ENCODE measurements around the gene LMBRD1.
"Not testable (repeated sequence)": the region's sequence is repeated elsewhere in the genome, so short reads cannot be mapped to it uniquely, and the experiment has no call there.

LMBRD1 gene

DNA sequence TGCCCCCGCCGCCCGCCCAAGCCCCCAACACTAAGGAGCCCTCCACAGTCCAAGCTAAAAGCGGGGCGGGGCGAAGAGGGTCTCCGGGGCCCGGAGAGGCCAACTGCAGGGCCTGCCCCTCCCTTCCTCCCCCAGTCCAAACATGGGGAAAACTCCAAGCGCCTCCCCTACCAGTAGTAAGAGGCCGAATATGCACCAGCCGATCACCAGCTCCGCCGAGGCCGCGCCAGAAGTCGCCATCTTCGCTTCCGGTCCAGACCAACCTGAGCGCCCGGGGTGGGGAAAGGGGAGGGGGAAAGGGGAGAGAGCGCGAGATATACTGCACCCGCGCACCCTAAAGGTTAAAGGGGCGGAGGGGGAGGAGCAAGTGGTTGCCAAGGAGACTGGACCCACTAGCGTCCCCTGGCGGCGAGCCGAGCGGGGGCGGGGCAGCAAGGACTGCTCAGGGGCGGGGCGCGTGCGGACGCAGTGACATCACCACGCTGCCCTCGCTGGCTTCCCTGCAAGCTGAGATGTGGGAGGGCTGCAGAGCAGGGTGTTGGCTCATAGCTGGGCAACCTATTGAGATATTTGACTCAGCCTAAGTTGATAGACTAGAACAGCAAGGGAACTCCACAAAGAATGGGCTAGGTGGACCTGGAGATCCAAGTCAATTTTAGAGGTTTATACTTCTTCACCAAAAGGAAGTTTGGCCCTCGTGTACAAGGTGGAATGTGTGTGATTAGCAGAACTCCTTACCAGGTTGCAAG lies at the start of gene LMBRD1:
Gene LMBRD1, minus strand, starts transcription at position 369 of the 749 bp plus-strand sequence. Its CDS starts 129 bp downstream, at position 240.
- peak; percentile 99 for DNase-seq

DNA sequence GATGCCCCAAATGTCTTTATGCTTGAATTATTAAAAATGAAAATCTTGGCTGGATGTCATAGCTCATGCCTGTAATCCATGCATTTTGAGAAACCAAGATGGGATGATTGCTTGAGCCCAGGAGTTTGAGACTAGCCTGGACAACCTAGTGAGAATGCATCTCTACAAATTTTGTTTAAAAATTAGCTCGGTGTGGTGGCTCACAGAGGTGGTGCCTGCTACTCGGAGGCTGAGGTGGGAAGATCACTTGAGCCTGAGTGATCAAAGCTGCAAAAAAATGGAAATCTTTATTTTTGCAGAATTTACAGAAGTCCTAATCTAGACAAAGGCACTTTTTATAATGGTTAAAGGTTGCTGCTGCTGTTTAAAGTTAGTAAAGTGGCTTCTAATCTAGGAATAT lies 49.5 kb upstream of the LMBRD1 start:
- no peak for DNase-seq

- no peak for DNase-seq
Observed at GRCh38 chr6:69843189-69843588, 46.4 kb upstream of the LMBRD1 start.

DNA sequence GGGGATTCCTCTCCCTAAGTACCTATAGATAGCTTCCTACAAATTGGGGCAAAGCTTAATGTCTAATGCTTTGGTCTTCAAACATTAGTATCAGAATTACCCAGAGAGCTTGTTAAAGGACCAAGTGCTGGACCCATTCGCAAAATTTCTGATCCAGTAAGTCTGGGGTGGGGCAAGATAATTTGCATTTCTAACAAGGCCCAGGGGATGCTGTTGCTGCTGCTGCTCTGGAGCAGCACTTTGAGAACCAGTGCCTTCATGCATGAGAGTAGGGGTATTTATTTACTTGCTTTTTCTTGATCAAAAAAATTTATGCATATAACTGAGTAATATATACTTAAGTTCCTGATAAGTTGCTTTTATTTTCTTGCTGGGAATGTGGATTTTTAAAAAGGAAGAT lies 45.1 kb upstream of the LMBRD1 start:
- no peak for DNase-seq

DNA sequence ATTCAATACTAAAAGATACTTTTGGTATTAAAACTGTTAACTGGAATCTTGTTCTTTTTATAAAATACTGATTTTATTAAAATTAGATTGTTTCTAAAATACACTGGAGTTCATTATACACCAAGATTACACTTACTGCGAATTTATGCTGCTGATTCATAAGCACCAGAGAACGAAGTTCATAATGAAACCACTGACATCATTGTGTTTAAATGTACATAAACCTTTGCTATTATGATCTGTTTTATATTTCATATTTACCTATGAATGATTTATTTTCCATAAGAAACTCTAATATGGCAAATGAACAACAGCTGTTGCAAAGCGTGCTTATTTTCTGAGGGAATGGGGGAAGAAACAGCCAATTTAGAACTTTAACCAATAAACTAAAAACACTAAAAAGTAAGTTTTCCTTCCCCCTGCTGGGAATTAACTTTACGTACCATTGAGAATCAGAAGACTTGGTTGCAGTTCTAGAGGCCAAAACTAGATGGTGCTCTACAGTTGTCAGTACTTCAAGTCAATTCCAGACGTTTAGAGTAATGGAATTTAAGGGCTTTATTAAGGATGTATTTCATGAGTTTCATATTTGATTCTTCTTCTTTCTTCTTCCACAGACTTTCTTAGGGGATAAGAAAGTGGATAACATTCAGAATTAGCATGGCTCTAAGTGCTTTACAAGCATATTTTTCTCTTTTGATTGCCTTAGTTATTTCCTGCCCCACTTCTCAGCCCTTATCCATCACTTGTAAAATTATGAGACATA lies 38.8 kb upstream of the LMBRD1 start:
- peak; percentile 76 for DNase-seq

GRCh38 chr6:69832558-69832957 lies 35.7 kb upstream of the LMBRD1 start:
- no peak for DNase-seq

GRCh38 chr6:69827276-69827893 lies 30.6 kb upstream of the LMBRD1 start:
- no peak for DNase-seq

- no peak for DNase-seq
Observed at GRCh38 chr6:69825904-69826303, 29.1 kb upstream of the LMBRD1 start.

- DNase-seq, result not testable (repeated sequence)
Observed at GRCh38 chr6:69824355-69824754, 27.5 kb upstream of the LMBRD1 start.

- DNase-seq, result no peak
Observed at GRCh38 chr6:69820438-69820837, 23.6 kb upstream of the LMBRD1 start.

DNA sequence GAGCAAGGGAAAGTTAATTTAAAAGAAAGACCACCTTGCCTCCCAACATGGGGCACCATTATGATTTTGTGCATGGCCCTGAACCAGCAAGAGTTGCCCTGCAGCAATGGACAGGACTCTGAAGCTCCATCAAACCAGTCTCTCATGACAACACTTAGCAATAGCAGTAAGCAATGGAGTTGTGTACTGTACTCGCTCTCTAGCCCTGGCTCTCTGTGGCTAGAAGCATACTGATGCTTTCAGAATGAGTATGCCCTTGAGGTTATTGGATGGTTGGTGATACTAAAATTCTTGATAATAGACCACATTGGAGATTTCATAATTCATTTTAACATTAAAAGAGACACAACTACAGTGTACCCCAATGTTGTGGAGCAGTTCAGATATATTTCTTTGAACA lies 23.2 kb upstream of the LMBRD1 start:
- no peak for DNase-seq

DNA sequence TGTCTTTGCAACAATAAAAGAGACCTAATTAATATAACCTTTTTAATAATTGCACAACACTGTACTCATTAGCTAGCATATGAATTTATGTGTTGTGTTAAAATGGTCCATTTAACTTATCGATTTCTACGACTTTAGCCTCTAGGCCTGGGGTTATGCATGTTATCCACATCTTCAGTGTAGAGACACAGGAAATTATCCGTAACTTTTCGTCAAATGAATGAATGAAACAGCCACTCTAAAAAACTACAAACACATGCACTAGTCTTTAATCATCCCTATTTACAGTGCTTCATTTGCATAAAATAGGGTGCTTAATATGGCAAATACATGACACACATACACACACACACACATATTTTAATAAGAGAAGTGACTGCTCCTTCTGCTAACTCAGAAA lies 22.3 kb upstream of the LMBRD1 start:
- no peak for DNase-seq

GRCh38 chr6:69818223-69818930 lies 21.6 kb upstream of the LMBRD1 start:
- DNase-seq, result no peak

- DNase-seq, result no peak
Observed at GRCh38 chr6:69817358-69817757, 20.5 kb upstream of the LMBRD1 start.

DNA sequence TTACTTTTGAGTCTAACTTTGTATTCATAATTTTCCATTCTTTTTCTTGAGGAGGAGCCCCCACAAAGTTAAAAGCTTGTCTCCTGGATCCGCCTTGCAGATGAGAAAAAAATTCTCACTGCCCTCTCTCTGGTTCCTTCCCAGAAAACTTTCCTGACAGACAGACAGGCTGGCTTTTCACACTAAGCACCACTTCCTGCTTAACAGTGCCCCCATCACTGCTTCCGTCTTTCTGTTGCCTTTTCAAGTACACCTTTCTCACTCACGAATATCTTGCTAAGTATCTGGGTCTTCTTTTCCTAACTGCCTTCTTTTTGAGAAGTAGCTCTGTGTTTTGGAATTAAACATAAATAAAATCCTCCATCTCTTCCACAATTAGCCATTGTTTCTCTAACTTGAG lies 19.8 kb upstream of the LMBRD1 start:
- no peak for DNase-seq

- no peak for DNase-seq
Observed at GRCh38 chr6:69816026-69816425, 19.2 kb upstream of the LMBRD1 start.

- DNase-seq, result no peak
Observed at GRCh38 chr6:69813508-69813907, 16.7 kb upstream of the LMBRD1 start.

DNA sequence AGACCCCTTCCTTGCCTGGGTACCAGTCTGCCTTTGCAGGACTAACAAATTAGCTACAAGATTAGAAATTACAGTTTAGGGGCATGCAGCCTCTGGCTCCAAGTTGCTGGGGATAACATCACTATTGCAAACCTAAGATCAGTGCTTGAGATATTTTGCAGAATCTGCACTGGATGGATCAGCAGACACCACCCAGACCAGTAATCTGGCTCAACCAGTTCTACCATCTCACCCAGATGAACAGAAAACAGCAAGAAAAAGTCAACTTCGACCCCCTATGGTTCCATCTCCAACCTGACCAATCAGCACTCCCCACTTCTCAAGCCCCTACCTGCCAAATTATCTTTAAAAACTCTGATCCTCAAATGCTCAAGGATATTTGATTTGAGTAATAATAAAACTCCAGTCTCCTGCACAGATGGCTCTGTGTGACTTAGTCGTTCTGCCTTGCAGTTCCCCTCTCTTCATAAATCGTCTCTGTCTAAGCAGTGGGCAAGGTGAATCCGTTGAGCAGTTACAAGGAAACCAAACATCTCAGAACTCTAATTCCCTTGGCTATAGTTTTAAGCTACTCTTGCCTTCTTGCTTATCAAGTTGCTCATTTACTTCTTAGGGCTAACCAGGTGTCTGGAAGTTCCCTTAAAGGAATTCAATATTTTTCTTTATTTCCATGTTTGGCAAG lies 16.1 kb upstream of the LMBRD1 start:
- no peak for DNase-seq

- DNase-seq, result no peak
Observed at GRCh38 chr6:69802995-69803394, 6.2 kb upstream of the LMBRD1 start.

DNA sequence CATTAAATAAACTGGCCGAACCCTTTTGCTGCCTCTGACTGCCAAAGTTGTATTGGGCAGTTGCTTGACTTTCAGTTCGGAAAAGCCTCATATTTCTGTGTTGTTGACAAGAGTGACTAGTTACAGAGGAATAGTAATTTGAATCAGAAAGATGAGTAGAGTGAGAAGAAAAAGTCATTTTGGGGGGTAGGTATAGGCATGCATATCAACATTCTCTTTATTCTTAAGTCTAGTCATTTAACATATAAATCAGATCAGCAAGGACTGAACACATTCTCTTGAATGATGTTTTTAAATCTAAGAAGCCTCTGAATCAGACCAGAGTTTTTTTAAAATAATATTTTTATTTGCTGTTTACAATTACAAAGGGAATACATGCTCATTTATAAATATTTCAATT lies 4.9 kb upstream of the LMBRD1 start:
- no peak for DNase-seq

- DNase-seq, result no peak
Observed at GRCh38 chr6:69801225-69801624, 4.4 kb upstream of the LMBRD1 start.

DNA sequence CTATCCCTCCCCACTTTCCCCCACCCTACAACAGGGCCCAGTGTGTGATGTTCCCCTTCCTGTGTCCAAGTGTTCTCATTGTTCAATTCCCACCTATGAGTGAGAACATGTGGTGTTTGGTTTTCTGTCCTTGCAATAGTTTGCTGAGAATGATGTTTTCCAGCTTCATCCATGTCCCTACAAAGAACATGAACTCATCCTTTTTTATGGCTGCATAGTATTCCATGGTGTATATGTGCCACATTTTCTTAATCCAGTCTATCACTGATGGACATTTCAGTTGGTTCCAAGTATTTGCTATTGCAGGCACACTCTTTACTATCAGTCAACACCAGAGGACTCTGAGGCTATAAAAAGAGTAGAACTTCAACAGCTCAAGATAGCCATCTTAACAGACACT lies 2.0 kb upstream of the LMBRD1 start:
- not testable (repeated sequence) for DNase-seq

All from eye (tissue), 1 donor.